Measurements from ENCODE around the gene RAB40B.

RAB40B gene

DNA sequence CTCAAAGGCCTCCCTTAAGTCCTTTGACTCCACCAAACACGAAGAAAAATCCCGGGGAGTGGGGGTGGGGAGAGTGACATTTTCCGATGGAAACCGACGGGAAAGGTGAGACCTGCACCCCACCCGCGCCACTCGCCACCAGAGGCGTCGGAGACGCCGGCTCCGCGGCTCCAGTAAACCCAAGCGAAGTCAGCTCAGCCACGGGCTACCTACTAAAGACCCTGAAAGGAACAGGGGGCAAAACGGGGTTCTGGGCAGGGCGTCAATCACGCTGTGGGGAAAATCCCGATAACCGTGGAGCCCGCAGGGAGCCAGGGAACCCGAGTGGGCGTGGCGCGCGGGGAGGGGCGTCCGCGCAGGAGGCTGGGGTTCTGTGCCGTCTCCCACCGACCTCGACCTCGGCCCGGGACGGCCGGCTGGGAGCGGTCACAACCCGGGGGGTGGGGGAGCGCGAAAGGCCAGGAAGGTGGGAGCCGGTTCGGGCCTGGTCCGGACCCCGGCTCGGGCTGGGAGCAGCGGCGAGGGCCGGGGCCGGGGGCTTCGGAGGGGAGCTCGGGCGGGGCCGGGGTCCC is 50.8 kb downstream of the RAB40B start:
- no peak for FAIRE-seq

- no peak for FAIRE-seq
Measured at GRCh38 chr17:82645516-82645915, 53.0 kb downstream of the RAB40B start.

GRCh38 chr17:82644148-82644547 is 54.4 kb downstream of the RAB40B start:
- no peak for FAIRE-seq

DNA sequence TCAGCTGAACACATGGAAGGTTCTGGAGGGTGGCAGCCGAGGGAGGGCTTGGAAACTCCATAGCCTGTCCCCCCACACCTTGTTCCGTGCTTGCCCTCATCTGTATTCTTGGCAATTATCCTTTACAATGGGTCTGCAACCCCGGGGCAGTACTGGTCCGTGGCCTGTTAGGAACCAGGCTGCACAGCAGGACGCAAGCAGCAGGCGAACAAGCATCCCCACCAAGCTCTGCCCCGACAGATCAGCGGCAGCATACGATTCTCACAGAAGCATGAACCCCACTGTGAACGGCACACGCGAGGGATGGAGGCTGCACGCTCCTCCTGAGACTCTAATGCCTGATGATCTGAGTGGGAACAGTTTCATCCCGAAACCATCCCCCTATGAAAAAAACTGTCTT is 56.5 kb downstream of the RAB40B start:
- FAIRE-seq: no peak

DNA sequence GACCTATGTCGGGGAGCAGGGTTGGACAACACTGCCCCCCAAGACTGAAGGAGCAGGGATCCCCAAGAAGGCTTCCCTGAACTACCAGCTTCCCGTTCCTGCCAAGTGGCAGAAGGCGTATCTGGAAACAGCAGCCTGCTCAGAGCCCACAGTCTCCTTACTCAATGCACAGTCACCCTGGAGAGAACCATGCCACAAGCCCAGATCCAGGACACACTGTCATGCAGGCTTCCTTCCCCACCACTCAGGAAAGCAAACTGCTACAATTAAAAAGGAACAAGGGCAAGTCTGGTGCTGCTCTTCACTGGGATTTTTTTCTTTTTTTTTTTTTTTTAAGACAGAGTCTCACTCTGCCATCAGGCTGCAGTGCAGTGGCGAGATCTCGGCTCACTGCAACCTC is 58.5 kb downstream of the RAB40B start:
- no peak for FAIRE-seq

- FAIRE-seq: no peak
Measured at GRCh38 chr17:82639628-82640027, 58.9 kb downstream of the RAB40B start.

DNA sequence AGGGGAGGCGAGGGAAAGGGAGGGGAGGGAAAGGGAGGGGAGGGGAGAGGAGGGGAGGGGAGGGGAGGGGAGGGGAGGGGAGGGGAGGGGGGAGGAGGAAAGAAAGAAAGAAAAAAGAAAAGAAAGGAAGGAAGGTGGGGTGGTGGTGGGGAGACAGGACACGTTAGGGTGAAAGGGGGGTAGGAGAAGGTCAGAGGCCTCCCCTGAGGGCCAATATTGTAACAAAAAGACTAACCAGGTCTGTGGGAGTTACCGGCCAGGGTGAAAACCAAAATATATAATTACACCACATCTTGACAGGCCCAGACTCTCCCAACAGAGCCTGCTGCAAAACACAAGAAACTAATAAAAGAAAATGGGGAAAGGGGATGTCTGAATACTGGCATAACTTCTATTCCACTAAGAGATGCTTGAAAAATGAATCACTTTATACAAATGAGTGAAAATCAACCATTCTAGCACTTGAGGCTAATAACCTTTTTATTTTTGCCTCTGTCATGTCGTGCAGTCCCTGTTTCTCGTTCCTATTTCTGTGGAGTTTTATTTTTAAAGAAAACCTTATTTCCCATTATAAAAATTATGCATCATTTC is 60.2 kb downstream of the RAB40B start:
- FAIRE-seq: no peak

GRCh38 chr17:82636626-82637598 is 61.6 kb downstream of the RAB40B start:
- no peak for FAIRE-seq

DNA sequence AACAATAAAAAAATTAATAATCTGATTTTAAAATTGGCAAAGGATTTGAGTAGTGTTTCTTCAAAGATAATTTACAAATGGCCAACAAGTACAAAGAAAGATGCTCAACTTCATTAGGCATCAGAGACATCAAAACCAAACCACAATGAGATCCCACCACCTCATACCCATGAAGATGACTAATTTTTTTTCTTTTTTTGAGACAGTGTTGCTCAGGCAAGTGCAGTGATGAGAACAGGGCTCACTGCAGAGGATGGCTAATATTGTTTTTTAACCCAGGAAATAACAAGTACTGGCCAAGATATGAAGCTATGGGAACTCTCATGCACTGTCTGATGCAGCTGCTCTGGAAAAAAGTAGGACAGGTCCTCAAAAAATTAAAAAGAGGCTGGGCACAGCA is 65.2 kb downstream of the RAB40B start:
- no peak for FAIRE-seq

GRCh38 chr17:82632451-82632850 is 66.0 kb downstream of the RAB40B start:
- FAIRE-seq: no peak

DNA sequence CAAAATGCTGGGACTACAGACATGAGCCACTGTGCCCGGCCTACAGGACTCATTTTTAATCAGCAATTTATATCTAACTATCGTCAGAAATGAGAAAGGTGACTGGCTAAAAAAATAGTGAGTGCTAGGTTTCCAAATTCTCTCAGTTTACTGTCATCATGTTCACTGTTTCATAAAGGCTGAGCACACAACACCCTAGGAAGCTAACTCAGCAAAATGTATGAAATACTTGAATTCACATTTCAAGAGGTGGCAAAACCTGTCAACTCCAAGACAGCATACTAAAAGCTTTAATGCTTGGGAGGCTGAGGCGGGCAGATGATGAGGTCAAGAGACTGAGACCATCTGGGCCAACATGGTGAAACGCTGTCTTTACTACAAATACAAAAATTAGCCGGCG is 67.0 kb downstream of the RAB40B start:
- FAIRE-seq: no peak

- FAIRE-seq: no peak
Measured at GRCh38 chr17:82630212-82630611, 68.3 kb downstream of the RAB40B start.

DNA sequence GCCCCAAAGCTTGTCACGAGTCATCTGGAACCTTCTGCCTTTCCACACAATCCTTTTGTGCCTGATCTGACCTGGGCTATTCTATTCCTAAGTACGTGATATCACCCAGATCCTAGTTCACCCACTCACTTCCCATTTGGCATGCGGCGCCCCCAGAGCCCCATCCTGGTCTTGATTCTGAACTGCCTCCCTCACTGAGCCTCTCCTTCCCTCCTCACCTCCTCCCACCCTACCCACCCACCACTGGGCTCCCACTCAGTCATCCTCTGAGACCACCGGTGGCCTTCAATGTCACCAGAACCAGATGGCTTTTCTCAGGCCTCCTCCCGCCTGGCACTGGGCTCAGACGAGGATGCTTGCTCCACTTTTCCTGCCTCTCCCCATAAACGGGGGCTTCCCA is 68.8 kb downstream of the RAB40B start:
- no peak for FAIRE-seq

DNA sequence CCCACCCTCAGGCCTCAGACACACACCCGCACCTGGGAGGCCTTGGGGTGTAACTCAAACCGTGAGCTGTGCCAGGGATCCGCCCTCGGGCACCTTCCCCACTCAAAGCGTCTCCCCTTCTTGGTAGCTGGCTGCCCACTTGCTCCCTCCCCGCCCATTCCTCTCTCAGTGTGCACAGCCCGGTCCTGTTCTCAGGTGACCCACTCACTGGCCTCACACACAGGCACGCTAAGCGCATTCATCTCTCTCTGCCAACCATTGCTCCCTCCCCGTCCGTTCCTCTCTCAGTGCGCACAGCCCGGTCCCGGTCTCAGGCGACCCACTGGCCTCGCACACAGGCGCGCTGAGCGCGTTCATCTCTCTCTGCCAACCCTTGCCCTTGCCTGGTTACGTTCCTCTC is 71.1 kb downstream of the RAB40B start:
- FAIRE-seq: no peak

DNA sequence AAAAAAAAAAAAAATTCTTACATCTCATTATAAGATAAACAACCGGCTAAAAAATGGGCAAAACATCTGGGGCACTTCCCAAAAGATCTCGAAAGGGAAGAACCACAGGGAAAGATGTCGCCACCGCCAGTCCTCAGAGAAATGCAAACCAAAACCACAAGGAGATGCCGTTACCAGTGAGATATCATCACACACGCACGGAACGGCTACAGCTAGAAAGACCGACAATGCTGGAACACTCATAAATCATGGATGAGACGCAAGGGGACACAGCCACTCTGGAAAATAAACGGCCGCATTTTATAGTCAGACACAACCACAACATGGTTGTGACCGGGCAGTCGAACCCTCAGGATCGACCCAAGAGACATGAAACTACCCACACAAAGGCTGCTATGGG is 74.8 kb downstream of the RAB40B start:
- no peak for FAIRE-seq

GRCh38 chr17:82619641-82620040 is 78.9 kb downstream of the RAB40B start:
- no peak for FAIRE-seq

GRCh38 chr17:82619211-82619610 is 79.3 kb downstream of the RAB40B start:
- no peak for FAIRE-seq

DNA sequence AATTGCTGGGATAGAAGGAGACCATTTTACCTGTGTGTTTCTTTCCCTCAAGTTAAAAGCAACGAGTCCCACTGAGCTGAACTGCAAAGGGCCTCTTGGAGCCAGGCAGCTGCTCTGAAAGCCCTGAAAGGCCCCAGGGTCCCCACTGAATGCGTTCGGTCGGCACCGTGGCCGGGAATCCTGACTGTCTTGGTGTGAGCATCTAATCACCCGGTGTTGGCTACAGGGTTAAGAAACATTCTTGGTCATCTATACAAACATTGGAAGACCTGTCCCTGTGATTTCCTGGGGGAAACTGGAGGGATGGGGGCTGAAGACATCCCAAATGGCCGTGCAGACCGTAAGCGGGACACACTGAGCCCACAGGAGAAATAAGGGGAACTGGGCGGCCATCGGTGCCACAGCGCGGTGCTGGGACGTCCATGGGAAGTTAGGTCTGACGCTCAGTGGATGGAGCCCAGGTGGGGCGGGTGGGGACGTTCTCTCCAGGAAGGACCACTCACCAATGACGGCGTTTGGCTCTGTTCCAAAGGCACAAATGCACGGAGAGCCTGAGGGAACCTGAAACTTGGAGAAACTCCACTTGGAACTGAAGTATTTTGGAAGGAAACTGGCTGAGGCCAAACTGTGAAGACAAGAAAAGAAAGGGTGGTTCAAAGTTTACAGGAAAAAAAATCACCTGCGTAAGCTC is 82.3 kb downstream of the RAB40B start:
- no peak for FAIRE-seq

DNA sequence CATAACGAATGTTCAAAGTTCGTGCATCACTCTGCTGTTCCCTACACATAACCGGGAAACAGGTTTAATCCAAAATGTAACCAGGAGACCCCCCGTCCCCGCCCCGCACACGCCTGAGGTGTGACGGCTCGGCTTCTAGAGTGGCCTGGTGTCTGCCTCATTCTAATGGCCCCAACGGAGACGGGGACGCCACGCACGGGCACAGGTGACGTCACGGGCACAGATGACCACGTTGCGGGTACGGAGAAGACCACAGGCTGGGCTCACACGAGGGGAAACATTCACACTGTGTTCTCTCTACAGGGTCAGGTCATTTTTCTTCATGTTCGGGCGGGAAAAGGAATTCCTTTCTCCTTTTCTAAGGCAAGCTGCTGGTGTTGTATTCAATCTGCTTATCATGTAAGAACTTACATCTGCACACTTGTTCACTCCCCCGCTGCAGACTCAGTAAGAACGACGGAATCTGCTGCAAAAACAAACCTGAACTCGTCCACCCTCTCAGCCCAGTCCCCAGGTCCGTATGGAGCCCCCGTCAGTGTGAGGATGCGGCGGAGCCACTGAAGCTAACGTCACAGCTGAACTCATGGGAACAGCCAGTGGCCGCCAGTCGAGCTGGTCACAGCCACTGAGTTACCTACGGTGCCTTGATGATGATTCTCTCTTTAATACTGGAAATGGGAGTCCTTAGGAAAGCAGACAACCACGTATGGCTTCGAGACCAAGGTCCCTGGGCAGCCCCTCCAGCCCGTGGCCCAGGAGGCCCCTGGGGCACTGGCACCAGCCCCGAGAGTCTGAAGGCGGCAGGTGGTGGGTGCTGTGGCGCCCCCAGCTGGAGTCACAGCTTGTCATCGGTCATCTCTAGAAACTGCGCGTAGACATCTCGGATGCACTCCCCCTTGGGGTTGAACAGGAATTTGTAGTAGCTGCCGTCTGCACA is 83.1 kb downstream of the RAB40B start:
- FAIRE-seq: no peak

GRCh38 chr17:82614095-82614631 is 84.3 kb downstream of the RAB40B start:
- FAIRE-seq: no peak

DNA sequence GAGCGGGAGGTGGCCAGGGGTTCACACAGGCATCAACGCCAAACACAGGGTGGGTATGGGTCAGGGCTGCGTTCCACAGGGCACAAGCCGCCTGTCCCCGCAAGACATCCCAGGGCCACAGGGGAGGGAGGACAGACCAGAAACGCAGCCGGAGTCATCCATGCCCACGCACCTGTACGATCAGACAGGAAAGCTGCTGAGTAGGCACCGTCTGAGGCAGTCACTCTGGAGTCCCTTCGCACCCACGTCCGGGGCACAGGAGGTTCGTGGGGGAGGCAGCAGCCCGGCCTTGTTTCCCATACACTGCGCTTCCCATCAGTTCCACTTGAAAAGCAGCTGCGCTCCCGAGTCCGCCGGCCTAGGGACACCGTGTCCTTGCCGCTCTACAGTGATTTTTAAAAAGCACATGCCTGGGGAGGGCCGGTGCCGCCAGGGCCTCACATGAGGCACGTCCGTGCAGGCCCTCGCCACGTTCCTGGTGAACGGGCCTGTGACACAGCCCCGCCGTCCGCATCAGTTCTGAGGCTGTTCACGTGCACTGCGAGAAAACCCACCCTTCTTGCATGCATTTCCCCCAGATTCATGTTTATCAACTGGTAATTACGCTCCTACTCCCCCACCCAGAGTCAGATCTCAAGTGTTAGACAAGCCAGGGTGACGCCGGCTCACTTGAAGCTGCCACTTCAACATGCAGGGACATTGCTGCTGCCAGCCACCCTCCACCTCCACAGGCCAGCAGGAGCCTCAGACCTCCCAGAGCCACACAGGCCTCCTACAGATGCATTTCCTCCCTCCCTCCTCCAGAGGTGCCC is 85.0 kb downstream of the RAB40B start:
- no peak for FAIRE-seq

All from TTC549 (cell line).